Measurements from ENCODE around the gene SCNN1B. TPM values are rescaled to one million over a fixed set of nuclear protein-coding genes. Genes with fewer than 3 reads are reported as not detected.
"Not testable (repeated sequence)": the region's sequence is repeated elsewhere in the genome, so short reads cannot be mapped to it uniquely, and the experiment has no call there.

SCNN1B gene
- total RNA-seq, 2 donors from 2014 or later: 9.2 to 11.8 TPM

- TF ChIP-seq POLR2AphosphoS5 (IDR thresholded peaks at IDR 0.05) (peak; percentile 91), CTCF (IDR thresholded peaks at IDR 0.05) (no peak)
- H3K36me3 ChIP-seq: no peaks in the 10 kb centered on the region
- intact Hi-C loops (cut with DNase I): no loop called here
- H3K9me3 ChIP-seq: no peaks in the 10 kb centered on the region
- peak overlapping the region; percentile 53 to 64 for H3K27ac ChIP-seq
- no peaks in the 10 kb centered on the region for H3K27me3 ChIP-seq (replicated peaks; ENCODE audit: insufficient read depth)
- whole genome bisulfite sequencing: 32% methylated on average over 11 of the region's 11 CpGs
- peak; percentile 95 for DNase-seq (ENCODE audit: low spot score)
- no peak overlapping the region for H3K4me3 ChIP-seq
- no peaks in the 10 kb centered on the region for H3K4me1 ChIP-seq (replicated peaks)
Observed at GRCh38 chr16:23362460-23363317, 60.6 kb downstream of the SCNN1B start.

GRCh38 chr16:23365602-23366240 lies 63.6 kb downstream of the SCNN1B start:
- peak; percentile 69 for DNase-seq (ENCODE audit: low spot score)
- no peaks in the 10 kb centered on the region for H3K4me1 ChIP-seq (replicated peaks)
- 18% methylated on average over 5 of the region's 5 CpGs for WGBS
- intact Hi-C loops (cut with DNase I): no loop called here
- no peaks in the 10 kb centered on the region for H3K9me3 ChIP-seq
- H3K27me3 ChIP-seq (replicated peaks; ENCODE audit: insufficient read depth): no peaks in the 10 kb centered on the region
- H3K4me3 ChIP-seq: no peak overlapping the region
- peak overlapping the region in 1 of 2 donors; percentile 60 for H3K27ac ChIP-seq
- TF ChIP-seq CTCF (IDR thresholded peaks at IDR 0.05) (no peak), POLR2AphosphoS5 (IDR thresholded peaks at IDR 0.05) (peak; percentile 85)
- no peaks in the 10 kb centered on the region for H3K36me3 ChIP-seq

- H3K4me3 ChIP-seq; H3K4me1 ChIP-seq (replicated peaks); H3K36me3 ChIP-seq; intact Hi-C loops (cut with DNase I); DNase-seq (ENCODE audit: low spot score); H3K27me3 ChIP-seq (replicated peaks; ENCODE audit: insufficient read depth); H3K9me3 ChIP-seq: not testable (repeated sequence)
- peak overlapping the region in 1 of 2 donors; percentile 7 for H3K27ac ChIP-seq
- 93% methylated on average over 7 of the region's 7 CpGs for WGBS
Observed at GRCh38 chr16:23366341-23366740, 64.2 kb downstream of the SCNN1B start.

- Histone ChIP-seq H3K4me3 (no peak overlapping the region), H3K4me1 (replicated peaks) (no peaks in the 10 kb centered on the region), H3K36me3 (no peaks in the 10 kb centered on the region), H3K9me3 (no peaks in the 10 kb centered on the region), H3K27me3 (replicated peaks; ENCODE audit: insufficient read depth) (no peaks in the 10 kb centered on the region), H3K27ac (no peak overlapping the region)
- WGBS: 90% methylated on average over 10 of the region's 10 CpGs
- intact Hi-C loops (cut with DNase I): no loop called here
- DNase-seq (ENCODE audit: low spot score): no peak
- TF ChIP-seq CTCF (IDR thresholded peaks at IDR 0.05) (no peak), POLR2AphosphoS5 (IDR thresholded peaks at IDR 0.05) (no peak), POLR2A (IDR thresholded peaks at IDR 0.05) (no peak)
Observed at GRCh38 chr16:23367564-23367963, 65.5 kb downstream of the SCNN1B start.

GRCh38 chr16:23367988-23368387 lies 65.9 kb downstream of the SCNN1B start:
- Histone ChIP-seq H3K4me3 (no peak overlapping the region), H3K27me3 (replicated peaks; ENCODE audit: insufficient read depth) (no peaks in the 10 kb centered on the region), H3K4me1 (replicated peaks) (no peaks in the 10 kb centered on the region), H3K27ac (no peak overlapping the region), H3K36me3 (no peaks in the 10 kb centered on the region), H3K9me3 (no peaks in the 10 kb centered on the region)
- TF ChIP-seq POLR2AphosphoS5 (IDR thresholded peaks at IDR 0.05) (no peak), POLR2A (IDR thresholded peaks at IDR 0.05) (no peak), CTCF (IDR thresholded peaks at IDR 0.05) (no peak)
- no peak for DNase-seq (ENCODE audit: low spot score)
- 90% methylated on average over 8 of the region's 8 CpGs for WGBS
- intact Hi-C loops (cut with DNase I): no loop called here
